Suprapubic skin (tissue), 4 donors: ENCODE results near the gene PIGQ. TPM values are rescaled to one million over a fixed set of nuclear protein-coding genes. Genes with fewer than 3 reads are reported as not detected.

ENCODE experiments used
- DNase-seq, 2 donors: peaks; one replicate each; pipeline ENCODE4 v3.0.0-alpha.2; 2019; ENCODE audit warnings: low spot score in 2 of 2
- H3K27ac ChIP-seq: fragments of 200-600 bp; sonication (generic); one replicate; pipeline ENCODE4 v1.5.1; 2019
- H3K27me3 ChIP-seq: fragments of 200-600 bp; sonication (generic); one replicate; pipeline ENCODE4 v1.5.1; 2019
- H3K36me3 ChIP-seq: fragments of 200-600 bp; sonication (generic); one replicate; pipeline ENCODE4 v1.5.1; 2019
- H3K4me1 ChIP-seq: fragments of 200-600 bp; sonication (generic); one replicate; pipeline ENCODE4 v1.5.1; 2019
- H3K4me3 ChIP-seq: fragments of 200-600 bp; sonication (generic); one replicate; pipeline ENCODE4 v1.5.1; 2019; ENCODE audit warnings: mild to moderate bottlenecking
- H3K9me3 ChIP-seq: fragments of 200-600 bp; sonication (generic); one replicate; pipeline ENCODE4 v1.5.1; 2019
- CTCF ChIP-seq, 2 donors: fragments of 200-600 bp in 1 of 2; fragments of 450-650 bp in 1 of 2; sonication (generic) in 1 of 2; IDR thresholded peaks; one replicate each; pipeline ENCODE4 v1.5.1; 2016 to 2019; ENCODE audit warnings: antibody characterized with exemption in 2 of 2, mild to moderate bottlenecking in 1 of 2, moderate library complexity in 1 of 2
- EP300 ChIP-seq: sonication (generic); formaldehyde crosslinking; IDR thresholded peaks from one replicate; pipeline ENCODE4 v1.6.1; 2017; ENCODE audit warnings: antibody characterized with exemption
- POLR2A ChIP-seq, 2 donors: fragments of 450-650 bp; IDR thresholded peaks; one replicate each; pipeline ENCODE4 v1.6.1; 2017; ENCODE audit warnings: antibody characterized with exemption in 2 of 2, mild to moderate bottlenecking in 2 of 2, moderate library complexity in 2 of 2
- POLR2AphosphoS5 ChIP-seq, 3 donors: sonication (generic); formaldehyde crosslinking; IDR thresholded peaks; one replicate each; pipeline ENCODE4 v1.6.1; 2017; ENCODE audit warnings: antibody characterized with exemption in 3 of 3
- WGBS: methylation state at CpG from one replicate; pipeline ENCODE4 v1.1.5; 2018; 5-methylcytosine and 5-hydroxymethylcytosine counted together
- total RNA-seq, 4 donors: library from RNA; depleted of rRNA; stranded (reverse); fragments of >200 nt; gene quantifications; one replicate each; pipeline ENCODE4 v1.1.0, GENCODE V29; 2016

Gene PIGQ
- total RNA-seq, 4 donors from 2014 or later = 36.9 to 54.6 (median 44.1) TPM

GRCh38 chr16:582614-583331 is 13.0 kb downstream of the PIGQ start:
- no peak for DNase-seq
- H3K27me3 ChIP-seq = no peaks in the 10 kb centered on the region
- no peaks in the 10 kb centered on the region for H3K9me3 ChIP-seq
- no peak overlapping the region for H3K27ac ChIP-seq
- 89% methylated on average over 7 of the region's 21 CpGs for WGBS
- peaks cover 15% of the 10 kb centered on the region for H3K36me3 ChIP-seq
- no peak overlapping the region for H3K4me3 ChIP-seq
- TF ChIP-seq POLR2AphosphoS5 (IDR thresholded peaks at IDR 0.05) (no peak), EP300 (no peak), POLR2A (IDR thresholded peaks at IDR 0.05) (no peak), CTCF (IDR thresholded peaks at IDR 0.05) (no peak)
- H3K4me1 ChIP-seq = peaks cover 29% of the 10 kb centered on the region

- 38% methylated on average over 7 of the region's 16 CpGs for WGBS
- DNase-seq = no peak
Observed at GRCh38 chr16:583470-583814, 13.7 kb downstream of the PIGQ start.

GRCh38 chr16:583815-584591 is 14.2 kb downstream of the PIGQ start:
- no peaks in the 10 kb centered on the region for H3K27me3 ChIP-seq
- H3K9me3 ChIP-seq = no peaks in the 10 kb centered on the region
- no peak for DNase-seq
- H3K27ac ChIP-seq = no peak overlapping the region
- TF ChIP-seq CTCF (IDR thresholded peaks at IDR 0.05) (no peak), EP300 (no peak), POLR2A (IDR thresholded peaks at IDR 0.05) (no peak), POLR2AphosphoS5 (IDR thresholded peaks at IDR 0.05) (no peak)
- H3K36me3 ChIP-seq = peaks cover 15% of the 10 kb centered on the region
- H3K4me1 ChIP-seq = peaks cover 34% of the 10 kb centered on the region
- 60% methylated on average over 4 of the region's 38 CpGs for WGBS
- H3K4me3 ChIP-seq = no peak overlapping the region

More at GRCh38 chr16:583470-583814, 13.7 kb downstream of the PIGQ start:
- peaks cover 15% of the 10 kb centered on the region for H3K36me3 ChIP-seq
- no peaks in the 10 kb centered on the region for H3K27me3 ChIP-seq
- peaks cover 36% of the 10 kb centered on the region for H3K4me1 ChIP-seq
- no peak overlapping the region for H3K27ac ChIP-seq
- H3K4me3 ChIP-seq = no peak overlapping the region
- TF ChIP-seq POLR2AphosphoS5 (IDR thresholded peaks at IDR 0.05) = no peak
- TF ChIP-seq CTCF (IDR thresholded peaks at IDR 0.05) = no peak
- TF ChIP-seq EP300 = no peak
- no peak for TF ChIP-seq POLR2A (IDR thresholded peaks at IDR 0.05)
- no peaks in the 10 kb centered on the region for H3K9me3 ChIP-seq

GRCh38 chr16:585351-585750 is 15.6 kb downstream of the PIGQ start:
- TF ChIP-seq POLR2AphosphoS5 (IDR thresholded peaks at IDR 0.05) (no peak), EP300 (no peak), POLR2A (IDR thresholded peaks at IDR 0.05) (no peak), CTCF (IDR thresholded peaks at IDR 0.05) (no peak)
- H3K9me3 ChIP-seq = no peaks in the 10 kb centered on the region
- DNase-seq = no peak

GRCh38 chr16:586047-586644 is 16.4 kb downstream of the PIGQ start:
- no peaks in the 10 kb centered on the region for H3K9me3 ChIP-seq
- DNase-seq = no peak
- H3K4me3 ChIP-seq = no peak overlapping the region
- 25% methylated on average over 14 of the region's 16 CpGs for WGBS
- no peak overlapping the region for H3K27ac ChIP-seq
- H3K4me1 ChIP-seq = peaks cover 41% of the 10 kb centered on the region
- peaks cover 4% of the 10 kb centered on the region for H3K36me3 ChIP-seq
- no peaks in the 10 kb centered on the region for H3K27me3 ChIP-seq
- TF ChIP-seq POLR2AphosphoS5 (IDR thresholded peaks at IDR 0.05) (no peak), EP300 (no peak)

More at GRCh38 chr16:585351-585750, 15.6 kb downstream of the PIGQ start:
- Histone ChIP-seq H3K27me3 (no peaks in the 10 kb centered on the region), H3K36me3 (peaks cover 12% of the 10 kb centered on the region), H3K4me1 (peaks cover 33% of the 10 kb centered on the region), H3K27ac (no peak overlapping the region), H3K4me3 (no peak overlapping the region)
- WGBS = no CpG with 5 or more reads among the region's 10 CpGs
